Ramos (cell line): ENCODE results near the gene ROR2.
"Not testable (repeated sequence)": the region's sequence is repeated elsewhere in the genome, so short reads cannot be mapped to it uniquely, and the experiment has no call there.

Experiments
- in situ Hi-C: fragments of 300-500 bp; cut with MboI; formaldehyde crosslinking; loops from one replicate; pipeline ENCODE4 v1.14.3; 2022; ENCODE audit warnings: low sequenced_read_pairs; ENCODE audit not compliant: unreplicated experiment

Gene ROR2

GRCh38 chr9:91567642-91568274 is 382.3 kb downstream of the ROR2 start:
- in situ Hi-C loops, result no loop called here

- in situ Hi-C loops, result no loop called here
Observed at GRCh38 chr9:91564081-91564670, 385.9 kb downstream of the ROR2 start.

GRCh38 chr9:91562416-91562815 is 387.6 kb downstream of the ROR2 start:
- in situ Hi-C loops, result no loop called here

GRCh38 chr9:91560301-91560700 is 389.7 kb downstream of the ROR2 start:
- in situ Hi-C loops, result no loop called here

GRCh38 chr9:91558879-91559278 is 391.1 kb downstream of the ROR2 start:
- in situ Hi-C loops, result no loop called here

- in situ Hi-C loops, result no loop called here
Observed at GRCh38 chr9:91558395-91558794, 391.6 kb downstream of the ROR2 start.

GRCh38 chr9:91557327-91557726 is 392.7 kb downstream of the ROR2 start:
- in situ Hi-C loops, result no loop called here

GRCh38 chr9:91555132-91555531 is 394.9 kb downstream of the ROR2 start:
- in situ Hi-C loops, result no loop called here

GRCh38 chr9:91549177-91549576 is 400.9 kb downstream of the ROR2 start:
- in situ Hi-C loops, result no loop called here

- in situ Hi-C loops, result no loop called here
Observed at GRCh38 chr9:91547081-91547480, 402.9 kb downstream of the ROR2 start.

GRCh38 chr9:91546574-91546973 is 403.5 kb downstream of the ROR2 start:
- in situ Hi-C loops, result no loop called here

- in situ Hi-C loops, result no loop called here
Observed at GRCh38 chr9:91541734-91542133, 408.3 kb downstream of the ROR2 start.

- in situ Hi-C loops, result not testable (repeated sequence)
Observed at GRCh38 chr9:91540506-91540905, 409.5 kb downstream of the ROR2 start.

GRCh38 chr9:91536211-91536691 is 413.8 kb downstream of the ROR2 start:
- in situ Hi-C loops, result no loop called here

GRCh38 chr9:91534374-91534773 is 415.7 kb downstream of the ROR2 start:
- in situ Hi-C loops, result no loop called here

- in situ Hi-C loops, result no loop called here
Observed at GRCh38 chr9:91533382-91533781, 416.6 kb downstream of the ROR2 start.

- in situ Hi-C loops, result no loop called here
Observed at GRCh38 chr9:91532325-91532724, 417.7 kb downstream of the ROR2 start.

- in situ Hi-C loops, result no loop called here
Observed at GRCh38 chr9:91530829-91531228, 419.2 kb downstream of the ROR2 start.

- in situ Hi-C loops, result no loop called here
Observed at GRCh38 chr9:91522481-91522880, 427.5 kb downstream of the ROR2 start.

GRCh38 chr9:91519520-91520277 is 430.3 kb downstream of the ROR2 start:
- in situ Hi-C loops, result no loop called here

GRCh38 chr9:91518462-91518861 is 431.6 kb downstream of the ROR2 start:
- in situ Hi-C loops, result no loop called here
